Body of pancreas (tissue), 4 donors: ENCODE measurements around the gene ITGA8.

Experiments used
- CTCF ChIP-seq, 7 experiments: fragments of 450-650 bp in 4 of 7; fragments of 200-600 bp in 3 of 7; sonication (generic) in 3 of 7; IDR thresholded peaks; one replicate each; pipeline ENCODE4 v1.5.1; 2016 to 2019; ENCODE audit warnings: antibody characterized with exemption in 7 of 7
- POLR2A ChIP-seq, 3 donors: fragments of 450-650 bp; IDR thresholded peaks; one replicate each; pipeline ENCODE4 v1.6.1; 2016; ENCODE audit warnings: antibody characterized with exemption in 3 of 3, mild to moderate bottlenecking in 2 of 3

GRCh38 chr10:15518250-15518649 is 201.5 kb downstream of the ITGA8 start:
- TF ChIP-seq CTCF (IDR thresholded peaks at IDR 0.05) (no peak), POLR2A (IDR thresholded peaks at IDR 0.05) (no peak)
